ENCODE results near the gene ZGPAT. TPM values are rescaled to one million over a fixed set of nuclear protein-coding genes. Genes with fewer than 3 reads are reported as not detected.
A peak's percentile ranks its signal among the peaks of the same experiment; 100 is the strongest.

Gene ZGPAT
- total and polyA plus RNA-seq, 12 donors, result 11.8 to 44.7 (median 16.1) TPM

DNA sequence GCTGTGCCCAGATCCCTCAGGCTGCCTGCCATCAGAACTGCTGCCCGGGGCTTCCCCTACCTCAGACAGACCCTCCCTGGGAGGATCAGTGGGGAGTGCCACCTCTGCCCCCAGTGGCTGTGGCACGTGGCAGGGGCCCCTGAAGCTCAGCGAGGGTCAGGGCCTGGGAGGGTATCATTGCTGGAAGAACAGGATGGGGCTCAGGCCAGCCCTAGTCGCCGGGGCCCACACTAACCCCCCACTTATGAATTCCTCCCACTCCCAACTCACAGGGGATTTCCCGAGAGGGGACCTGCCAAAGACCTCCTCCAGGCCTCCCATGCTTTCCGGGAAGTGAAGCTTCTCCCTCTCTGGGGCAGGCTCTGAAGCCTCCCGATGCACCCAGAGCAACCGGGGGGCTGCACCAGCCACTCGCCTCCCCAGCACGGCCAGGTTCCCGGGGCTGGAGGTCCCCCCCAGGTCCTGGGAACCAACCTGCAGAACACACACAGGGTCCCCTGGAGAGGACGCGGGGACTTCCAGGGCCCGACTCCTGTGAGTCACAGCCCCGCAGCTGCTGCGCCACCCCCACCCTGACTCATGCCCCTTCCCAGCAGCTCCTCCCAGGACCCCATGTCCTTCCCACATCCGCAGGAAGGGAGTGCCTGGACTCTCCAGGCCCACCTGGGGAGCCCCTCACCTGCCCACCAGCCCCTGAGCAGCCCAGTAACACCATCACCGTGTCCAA is 8.9 kb upstream of the ZGPAT start:
- TF ChIP-seq, protein P1, sequence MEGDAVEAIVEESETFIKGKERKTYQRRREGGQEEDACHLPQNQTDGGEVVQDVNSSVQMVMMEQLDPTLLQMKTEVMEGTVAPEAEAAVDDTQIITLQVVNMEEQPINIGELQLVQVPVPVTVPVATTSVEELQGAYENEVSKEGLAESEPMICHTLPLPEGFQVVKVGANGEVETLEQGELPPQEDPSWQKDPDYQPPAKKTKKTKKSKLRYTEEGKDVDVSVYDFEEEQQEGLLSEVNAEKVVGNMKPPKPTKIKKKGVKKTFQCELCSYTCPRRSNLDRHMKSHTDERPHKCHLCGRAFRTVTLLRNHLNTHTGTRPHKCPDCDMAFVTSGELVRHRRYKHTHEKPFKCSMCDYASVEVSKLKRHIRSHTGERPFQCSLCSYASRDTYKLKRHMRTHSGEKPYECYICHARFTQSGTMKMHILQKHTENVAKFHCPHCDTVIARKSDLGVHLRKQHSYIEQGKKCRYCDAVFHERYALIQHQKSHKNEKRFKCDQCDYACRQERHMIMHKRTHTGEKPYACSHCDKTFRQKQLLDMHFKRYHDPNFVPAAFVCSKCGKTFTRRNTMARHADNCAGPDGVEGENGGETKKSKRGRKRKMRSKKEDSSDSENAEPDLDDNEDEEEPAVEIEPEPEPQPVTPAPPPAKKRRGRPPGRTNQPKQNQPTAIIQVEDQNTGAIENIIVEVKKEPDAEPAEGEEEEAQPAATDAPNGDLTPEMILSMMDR (IDR thresholded peaks at IDR 0.05), result no peak
- WGBS, 2 donors, result 30 to 48% methylated on average over 19 of the region's 19 CpGs
- Histone ChIP-seq H3K27me3 (no peaks in the 10 kb centered on the region), H3K27ac (peak overlapping the region in 9 of 10 donors; percentile 38 to 93 (median 65)), H3K9me3 (no peaks in the 10 kb centered on the region), H3K36me3 (peaks cover 0 to 80% (median 5%) of the 10 kb centered on the region in 9 donors), H3K4me3 (peak overlapping the region in 1 of 10 donors; percentile 3), H3K4me1 (peaks cover 22 to 64% (median 53%) of the 10 kb centered on the region in 9 donors)
- intact Hi-C loops (cut with DNase I), result no loop called here
- DNase-seq (peak in 1 of 2 donors; percentile 50), ATAC-seq (peak; percentile 12 to 77 (median 26))

DNA sequence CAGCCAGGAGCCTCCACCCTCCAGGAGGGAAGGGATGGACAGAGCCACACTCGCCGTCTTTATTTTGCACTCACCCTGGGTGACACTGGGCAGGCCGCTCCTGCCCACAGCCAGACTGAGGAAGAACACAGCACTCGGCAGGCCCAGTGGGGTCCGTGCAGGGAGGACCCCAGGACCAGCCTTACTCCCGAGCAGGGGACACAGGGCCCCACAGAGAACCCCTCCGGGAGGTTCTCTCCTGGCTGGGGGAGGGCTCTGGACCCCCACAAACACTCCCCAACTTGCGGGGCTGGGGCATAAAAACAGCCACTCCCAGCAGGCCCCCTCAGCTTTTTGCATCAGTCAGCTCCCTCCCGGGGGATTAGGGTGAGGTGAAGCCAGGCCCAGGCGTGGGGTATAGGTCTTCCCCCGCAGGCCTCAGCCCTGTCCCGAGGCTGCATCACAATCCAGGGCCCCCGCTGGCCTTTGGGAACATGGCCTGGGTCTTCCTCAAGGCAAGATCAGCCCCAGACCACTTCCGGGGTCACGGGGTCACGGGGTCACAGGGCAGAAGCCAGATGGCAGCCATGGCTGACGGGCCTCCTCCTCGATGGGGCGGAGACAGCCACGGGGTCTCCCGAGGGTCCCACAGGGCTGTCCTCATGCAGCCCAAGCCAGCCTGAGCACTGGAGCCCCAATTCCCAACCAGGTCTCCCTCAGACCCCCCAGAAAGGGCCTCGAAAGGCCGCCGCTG is 8.2 kb upstream of the ZGPAT start:
- H3K4me3 ChIP-seq, result no peak overlapping the region
- WGBS, 2 donors, result 79 to 80% methylated on average over 24 of the region's 24 CpGs

DNA sequence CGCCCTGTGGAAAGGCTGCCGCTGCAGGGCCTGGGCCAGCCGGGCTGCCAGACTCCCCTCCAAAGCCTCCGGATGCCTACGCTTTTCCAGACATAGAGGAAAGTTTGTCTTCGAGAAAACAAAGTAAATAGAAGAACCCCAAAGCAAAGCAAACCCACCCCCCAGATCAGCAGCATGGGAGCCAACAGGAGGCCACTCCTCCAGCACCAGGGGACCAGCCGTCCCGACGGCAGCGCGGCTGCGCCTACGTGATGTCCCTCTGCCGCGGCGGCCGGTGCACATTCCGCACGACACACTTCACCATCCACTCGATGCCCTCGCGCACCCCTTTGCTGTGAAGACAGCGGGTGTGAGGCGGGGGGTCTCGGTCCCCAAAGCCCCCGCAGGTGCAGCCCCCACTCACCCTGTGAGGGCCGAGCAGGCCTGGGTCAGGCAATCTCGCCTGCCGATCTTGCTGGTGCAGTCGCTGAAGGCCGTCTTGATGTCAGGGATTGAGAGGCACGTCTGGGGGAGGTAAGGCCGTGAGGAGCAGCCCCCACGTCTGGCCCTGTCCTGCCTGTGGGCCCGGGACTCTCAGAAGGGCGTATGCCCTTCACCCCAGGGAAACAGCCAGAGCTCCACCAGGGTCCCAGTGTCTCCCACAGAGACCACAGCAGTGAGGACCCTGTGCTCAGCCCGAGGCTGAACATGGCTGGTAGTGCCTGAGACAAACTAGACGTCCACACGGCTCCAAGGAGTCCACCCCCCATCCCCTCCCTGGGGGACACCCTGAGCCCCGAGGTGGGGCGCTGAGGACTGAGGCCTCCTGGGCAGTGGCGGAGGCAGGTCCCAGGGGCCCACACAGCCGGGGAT is 7.4 kb upstream of the ZGPAT start:
- DNase-seq (no peak), ATAC-seq (no peak)
- Histone ChIP-seq H3K4me1 (peaks cover 19 to 58% (median 45%) of the 10 kb centered on the region in 9 donors), H3K27ac (peak overlapping the region in 6 of 10 donors; percentile 60 to 93 (median 72)), H3K27me3 (no peaks in the 10 kb centered on the region), H3K4me3 (no peak overlapping the region), H3K9me3 (no peaks in the 10 kb centered on the region), H3K36me3 (peaks cover 0 to 80% (median 9%) of the 10 kb centered on the region in 9 donors)
- WGBS, 2 donors, result 86% methylated on average over 43 of the region's 43 CpGs
- intact Hi-C loops (cut with DNase I), result no loop called here
- TF ChIP-seq, protein P1 (IDR thresholded peaks at IDR 0.05), result no peak

More for the DNA sequence above, 8.2 kb upstream of the ZGPAT start:
- DNase-seq (peak in 1 of 2 donors; percentile 8), ATAC-seq (no peak)
- Histone ChIP-seq H3K27me3 (no peaks in the 10 kb centered on the region), H3K4me1 (peaks cover 22 to 64% (median 52%) of the 10 kb centered on the region in 9 donors), H3K9me3 (no peaks in the 10 kb centered on the region), H3K36me3 (peaks cover 0 to 80% (median 7%) of the 10 kb centered on the region in 9 donors), H3K27ac (peak overlapping the region in 9 of 10 donors; percentile 38 to 93 (median 65))
- intact Hi-C loops (cut with DNase I), result no loop called here
- TF ChIP-seq, protein P1 (IDR thresholded peaks at IDR 0.05), result no peak

DNA sequence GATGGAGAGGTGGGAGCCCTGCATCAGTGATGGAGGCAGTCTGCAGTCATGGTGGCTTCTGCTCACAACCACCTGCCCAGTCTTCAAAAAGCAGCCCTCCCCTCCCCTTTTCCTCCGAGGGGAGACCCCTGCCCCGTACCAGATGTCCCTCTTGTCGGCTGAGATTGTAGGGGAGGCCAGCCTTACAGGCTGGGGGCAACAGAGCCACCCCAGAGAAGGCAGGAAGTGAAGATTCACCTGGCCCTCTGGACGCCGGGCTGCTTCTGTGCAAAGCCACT is 6.8 kb upstream of the ZGPAT start:
- Histone ChIP-seq H3K4me1 (peaks cover 17 to 54% (median 42%) of the 10 kb centered on the region in 9 donors), H3K27ac (peak overlapping the region in 4 of 10 donors; percentile 15 to 93 (median 56)), H3K36me3 (peaks cover 0 to 81% (median 15%) of the 10 kb centered on the region in 9 donors), H3K4me3 (no peak overlapping the region), H3K9me3 (no peaks in the 10 kb centered on the region), H3K27me3 (no peaks in the 10 kb centered on the region)
- intact Hi-C loops (cut with DNase I), result no loop called here
- TF ChIP-seq, protein P1 (IDR thresholded peaks at IDR 0.05), result no peak
- WGBS, 2 donors, result 71 to 86% methylated on average over 5 of the region's 5 CpGs
- ATAC-seq (no peak), DNase-seq (no peak)
